GM18511 (cell line): ENCODE measurements around the gene TNFSF13B.
"Not testable (repeated sequence)": the region's sequence is repeated elsewhere in the genome, so short reads cannot be mapped to it uniquely, and the experiment has no call there.

Experiments used
- ATAC-seq: cut with Tn5 transposase; IDR thresholded peaks from one replicate; pipeline ENCODE4 v1.9.1; 2021; ENCODE audit warnings: mild to moderate bottlenecking, moderate library complexity; ENCODE audit not compliant: unreplicated experiment

The TNFSF13B gene

GRCh38 chr13:108269601-108270328 lies at the start of gene TNFSF13B:
TNFSF13B (plus strand) TSS chr13:108269718; CDS start chr13:108269896, 178 bp downstream.
- ATAC-seq = peak; percentile 78

GRCh38 chr13:108220041-108220440 lies 49.5 kb upstream of the TNFSF13B start:
- ATAC-seq = no peak

- ATAC-seq = no peak
Measured at GRCh38 chr13:108223687-108224503, 45.6 kb upstream of the TNFSF13B start.

- peak; percentile 70 for ATAC-seq
Measured at GRCh38 chr13:108225440-108225839, 44.1 kb upstream of the TNFSF13B start.

- ATAC-seq = peak; percentile 51
Measured at GRCh38 chr13:108226184-108226583, 43.3 kb upstream of the TNFSF13B start.

GRCh38 chr13:108227651-108228272 lies 41.8 kb upstream of the TNFSF13B start:
- ATAC-seq = peak; percentile 46

- no peak for ATAC-seq
Measured at GRCh38 chr13:108230377-108230776, 39.1 kb upstream of the TNFSF13B start.

- ATAC-seq = peak; percentile 75
Measured at GRCh38 chr13:108249150-108249549, 20.4 kb upstream of the TNFSF13B start.

- no peak for ATAC-seq
Measured at GRCh38 chr13:108257248-108257647, 12.3 kb upstream of the TNFSF13B start.

- no peak for ATAC-seq
Measured at GRCh38 chr13:108263621-108264355, 5.7 kb upstream of the TNFSF13B start.

GRCh38 chr13:108266321-108266990 lies 3.1 kb upstream of the TNFSF13B start:
- no peak for ATAC-seq

- ATAC-seq = no peak
Measured at GRCh38 chr13:108267347-108267746, 2.2 kb upstream of the TNFSF13B start.

- not testable (repeated sequence) for ATAC-seq
Measured at GRCh38 chr13:108267855-108268254, 1.7 kb upstream of the TNFSF13B start.

GRCh38 chr13:108268466-108269112 lies 929 bp upstream of the TNFSF13B start:
- ATAC-seq = peak; percentile 8

- peak; percentile 26 for ATAC-seq
Measured at GRCh38 chr13:108270442-108270841, 924 bp downstream of the TNFSF13B start.

GRCh38 chr13:108272333-108272732 lies 2.8 kb downstream of the TNFSF13B start:
- no peak for ATAC-seq

- ATAC-seq = no peak
Measured at GRCh38 chr13:108273429-108274118, 4.1 kb downstream of the TNFSF13B start.

GRCh38 chr13:108274718-108275117 lies 5.2 kb downstream of the TNFSF13B start:
- ATAC-seq = no peak

- no peak for ATAC-seq
Measured at GRCh38 chr13:108276060-108276459, 6.5 kb downstream of the TNFSF13B start.
